GM23338 (cell line): Measurements from ENCODE around the gene PRPF19.

ENCODE experiments used
- CREB1 ChIP-seq: fragments of 250-450 bp; sonication (Bioruptor Pico); IDR thresholded peaks from 2 replicates; pipeline ENCODE4 v1.5.0; 2020; ENCODE audit warnings: low read depth, mild to moderate bottlenecking, moderate library complexity
- CTCF ChIP-seq, 2 experiments: fragments of 200-600 bp in 1 of 2; sonication (generic) in 1 of 2; conservative IDR thresholded peaks; 2 replicates each; pipeline versions ENCODE4 v1.5.1 to v1.6.1; 2016 to 2017; ENCODE audit warnings: antibody characterized with exemption in 2 of 2, low read depth in 2 of 2, mild to moderate bottlenecking in 2 of 2, moderate library complexity in 1 of 2
- ETS1 ChIP-seq: IDR thresholded peaks from 2 replicates; pipeline ENCODE4 v1.6.1; 2016; ENCODE audit warnings: antibody characterized with exemption
- EZH2 ChIP-seq: fragments of 200-600 bp; sonication (generic); IDR thresholded peaks from one replicate; pipeline ENCODE4 v1.8.0; 2017; ENCODE audit warnings: antibody characterized with exemption, mild to moderate bottlenecking, low read depth; ENCODE audit not compliant: unreplicated experiment
- EZH2phosphoT487 ChIP-seq: fragments of 200-600 bp; sonication (generic); IDR thresholded peaks from one replicate; pipeline ENCODE4 v1.8.1; 2018; ENCODE audit warnings: antibody characterized with exemption; ENCODE audit not compliant: unreplicated experiment
- JUNB ChIP-seq: IDR thresholded peaks from one replicate; pipeline ENCODE4 v1.6.1; 2016; ENCODE audit warnings: antibody characterized with exemption; ENCODE audit not compliant: unreplicated experiment
- POLR2AphosphoS5 ChIP-seq: IDR thresholded peaks from 2 replicates; pipeline ENCODE4 v1.6.1; 2016; ENCODE audit warnings: antibody characterized with exemption, low read depth
- REST ChIP-seq: IDR thresholded peaks from one replicate; pipeline ENCODE4 v1.6.1; 2018; ENCODE audit warnings: antibody characterized with exemption; ENCODE audit not compliant: unreplicated experiment
- STAT1 ChIP-seq: IDR thresholded peaks from one replicate; pipeline ENCODE4 v1.6.1; 2016; ENCODE audit warnings: antibody characterized with exemption; ENCODE audit not compliant: unreplicated experiment
- ZNF114 ChIP-seq: fragments of 250-450 bp; sonication (Bioruptor Pico); IDR thresholded peaks from 2 replicates; pipeline ENCODE4 v1.5.0; 2020; ENCODE audit warnings: mild to moderate bottlenecking, moderate library complexity

GRCh38 chr11:60947700-60948099, 41.3 kb upstream of the PRPF19 start:
- TF ChIP-seq ZNF114 (CRISPR knock-in tag) (no peak), ETS1 (no peak), EZH2 (no peak), CREB1 (CRISPR knock-in tag) (no peak), JUNB (no peak), CTCF (conservative IDR thresholded peaks at IDR 0.05; ENCODE audit: low read depth in 2 of 2) (no peak), REST (no peak), POLR2AphosphoS5 (no peak), EZH2phosphoT487 (no peak), STAT1 (no peak)
